HG02938 (cell line): ENCODE results near the gene ATG4B.

Experiments used
- ATAC-seq: cut with Tn5 transposase; IDR thresholded peaks from one replicate; pipeline ENCODE4 v1.9.1; 2021; ENCODE audit warnings: mild to moderate bottlenecking, moderate library complexity; ENCODE audit not compliant: unreplicated experiment

ATG4B gene

GRCh38 chr2:241637795-241638660 is 535 bp downstream of the ATG4B start:
- ATAC-seq, result peak; percentile 14

- ATAC-seq, result no peak
Observed at GRCh38 chr2:241638940-241639339, 1.4 kb downstream of the ATG4B start.

GRCh38 chr2:241639385-241639784 is 1.9 kb downstream of the ATG4B start:
- ATAC-seq, result no peak

GRCh38 chr2:241640165-241640795 is 2.8 kb downstream of the ATG4B start:
- no peak for ATAC-seq

GRCh38 chr2:241641631-241642030 is 4.1 kb downstream of the ATG4B start:
- no peak for ATAC-seq

- no peak for ATAC-seq
Observed at GRCh38 chr2:241645056-241645914, 7.8 kb downstream of the ATG4B start.

GRCh38 chr2:241645915-241646645 is 8.6 kb downstream of the ATG4B start:
- ATAC-seq, result no peak

- ATAC-seq, result no peak
Observed at GRCh38 chr2:241648453-241648852, 11.0 kb downstream of the ATG4B start.

- ATAC-seq, result no peak
Observed at GRCh38 chr2:241649404-241649803, 11.9 kb downstream of the ATG4B start.

- no peak for ATAC-seq
Observed at GRCh38 chr2:241649927-241650326, 12.4 kb downstream of the ATG4B start.

GRCh38 chr2:241652142-241652541 is 14.6 kb downstream of the ATG4B start:
- no peak for ATAC-seq

- no peak for ATAC-seq
Observed at GRCh38 chr2:241652722-241653121, 15.2 kb downstream of the ATG4B start.

GRCh38 chr2:241653210-241653750 is 15.8 kb downstream of the ATG4B start:
- no peak for ATAC-seq

GRCh38 chr2:241654551-241654950 is 17.1 kb downstream of the ATG4B start:
- no peak for ATAC-seq

- ATAC-seq, result no peak
Observed at GRCh38 chr2:241655516-241656189, 18.2 kb downstream of the ATG4B start.

GRCh38 chr2:241656190-241656741 is 18.8 kb downstream of the ATG4B start:
- ATAC-seq, result no peak

GRCh38 chr2:241657786-241658254 is 20.3 kb downstream of the ATG4B start:
- ATAC-seq, result no peak

- no peak for ATAC-seq
Observed at GRCh38 chr2:241658296-241658695, 20.8 kb downstream of the ATG4B start.

GRCh38 chr2:241659150-241659739 is 21.8 kb downstream of the ATG4B start:
- ATAC-seq, result no peak
